Large intestine (tissue), 3 donors: ENCODE data around the gene TMEFF1. TPM values are rescaled to one million over a fixed set of nuclear protein-coding genes. Genes with fewer than 3 reads are reported as not detected.
"Not testable (repeated sequence)": the region's sequence is repeated elsewhere in the genome, so short reads cannot be mapped to it uniquely, and the experiment has no call there.

ENCODE experiments used
- DNase-seq, 2 donors: peaks; one replicate each; pipeline versions ENCODE4 v3.0.0 to v3.0.0-alpha.2; 2013
- H3K27ac ChIP-seq: one replicate; pipeline ENCODE4 v1.5.1; 2013; ENCODE audit warnings: low read length
- H3K27me3 ChIP-seq: 2 replicates; pipeline ENCODE4 v1.6.1; 2013; ENCODE audit warnings: low read length; ENCODE audit not compliant: control insufficient read depth, insufficient read depth
- H3K36me3 ChIP-seq: 2 replicates; pipeline ENCODE4 v1.6.1; 2013; ENCODE audit warnings: low read length; ENCODE audit not compliant: control insufficient read depth, insufficient read depth
- H3K4me1 ChIP-seq: one replicate; pipeline ENCODE4 v1.6.1; 2013; ENCODE audit warnings: low read length; ENCODE audit not compliant: control insufficient read depth, insufficient read depth
- H3K4me3 ChIP-seq: one replicate; pipeline ENCODE4 v1.5.1; 2013; ENCODE audit warnings: low read length
- H3K9me3 ChIP-seq: one replicate; pipeline ENCODE4 v1.6.1; 2013; ENCODE audit warnings: mild to moderate bottlenecking, low read depth, low read length, moderate library complexity; ENCODE audit not compliant: control insufficient read depth
- WGBS: methylation state at CpG from one replicate; pipeline ENCODE4 v1.1.5; 2013; ENCODE audit warnings: low lambda C conversion rate; ENCODE audit not compliant: insufficient coverage; 5-methylcytosine and 5-hydroxymethylcytosine counted together
- polyA plus RNA-seq: library from polyadenylated mRNA; unstranded; fragments of 120-200 nt; gene quantifications from one replicate; pipeline ENCODE4 v1.2.1, GENCODE V29; 2013

The TMEFF1 gene
- polyA plus RNA-seq, 1 donor: 2.4 TPM

DNA sequence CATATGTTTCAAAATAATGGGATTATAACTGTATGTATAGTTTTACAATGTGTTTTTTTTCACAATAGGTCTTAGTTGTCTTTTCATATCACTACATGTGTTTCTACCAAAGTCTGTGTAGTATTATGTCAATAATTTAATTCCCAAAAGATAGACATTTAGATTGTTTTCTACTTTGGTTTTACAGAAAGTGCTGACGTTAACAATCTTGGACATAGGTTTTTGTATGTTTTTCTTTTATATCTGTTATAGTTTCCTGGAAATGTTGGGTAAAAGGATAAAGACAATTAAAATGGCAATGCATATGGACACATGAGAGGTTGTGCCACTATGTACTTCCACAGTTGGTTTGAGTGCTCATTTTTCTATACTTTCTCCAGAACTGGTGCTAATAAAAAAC, 15.2 kb downstream of the TMEFF1 start:
- H3K4me1 ChIP-seq: no peaks in the 10 kb centered on the region
- WGBS: 100% methylated on average over 1 of the region's 1 CpG

DNA sequence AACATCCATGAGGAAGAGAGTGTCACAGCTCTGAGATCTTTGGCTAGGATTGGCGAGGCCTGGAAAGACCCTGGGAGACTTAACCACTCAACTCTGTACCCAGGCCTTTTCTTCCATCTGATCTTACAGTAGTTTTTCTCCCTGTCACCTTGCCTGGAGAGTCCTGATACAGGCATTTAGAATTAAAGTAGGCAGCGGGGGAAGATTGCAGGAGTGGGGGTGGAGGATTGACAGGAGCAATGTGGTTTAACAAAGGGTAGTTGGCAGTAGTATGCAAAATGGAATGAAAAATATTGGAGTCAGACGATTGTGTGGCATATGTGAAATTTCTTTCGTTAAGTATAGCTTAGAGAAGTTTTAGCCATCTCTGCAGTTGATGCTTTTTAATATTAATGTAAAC, 16.9 kb downstream of the TMEFF1 start:
- H3K27me3 ChIP-seq: no peaks in the 10 kb centered on the region
- no peak for DNase-seq
- no peak overlapping the region for H3K4me3 ChIP-seq
- H3K4me1 ChIP-seq: no peaks in the 10 kb centered on the region
- no peaks in the 10 kb centered on the region for H3K9me3 ChIP-seq
- no peak overlapping the region for H3K27ac ChIP-seq
- WGBS: 77% methylated on average over 3 of the region's 4 CpGs
- no peaks in the 10 kb centered on the region for H3K36me3 ChIP-seq

More for the DNA sequence above, 15.2 kb downstream of the TMEFF1 start:
- H3K9me3 ChIP-seq: no peaks in the 10 kb centered on the region
- no peaks in the 10 kb centered on the region for H3K27me3 ChIP-seq
- H3K36me3 ChIP-seq: no peaks in the 10 kb centered on the region
- no peak overlapping the region for H3K27ac ChIP-seq
- DNase-seq: no peak
- no peak overlapping the region for H3K4me3 ChIP-seq

DNA sequence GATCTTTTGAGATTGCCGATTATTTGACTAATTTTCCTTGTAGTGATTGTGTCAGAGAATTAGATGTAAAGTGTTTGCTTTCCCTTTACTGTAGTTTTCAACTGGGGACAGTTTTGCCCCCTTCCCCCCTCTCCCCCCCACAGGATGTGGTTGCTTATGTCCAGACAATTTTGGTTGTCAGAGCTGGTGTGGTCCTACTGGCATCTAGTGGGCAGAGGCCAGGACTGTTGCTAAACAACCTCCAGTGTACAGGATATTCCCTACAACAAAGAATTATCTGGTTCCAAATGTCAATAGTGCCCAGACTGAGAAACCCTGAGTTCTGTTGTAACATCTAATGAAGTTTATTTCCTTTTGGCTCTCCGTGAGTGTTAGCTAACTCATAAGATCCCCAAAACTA, 20.0 kb downstream of the TMEFF1 start:
- Histone ChIP-seq H3K27me3 (no peaks in the 10 kb centered on the region), H3K36me3 (no peaks in the 10 kb centered on the region), H3K4me3 (no peak overlapping the region), H3K27ac (no peak overlapping the region), H3K9me3 (no peaks in the 10 kb centered on the region), H3K4me1 (no peaks in the 10 kb centered on the region)
- no peak for DNase-seq
- WGBS: 100% methylated on average over 1 of the region's 2 CpGs

DNA sequence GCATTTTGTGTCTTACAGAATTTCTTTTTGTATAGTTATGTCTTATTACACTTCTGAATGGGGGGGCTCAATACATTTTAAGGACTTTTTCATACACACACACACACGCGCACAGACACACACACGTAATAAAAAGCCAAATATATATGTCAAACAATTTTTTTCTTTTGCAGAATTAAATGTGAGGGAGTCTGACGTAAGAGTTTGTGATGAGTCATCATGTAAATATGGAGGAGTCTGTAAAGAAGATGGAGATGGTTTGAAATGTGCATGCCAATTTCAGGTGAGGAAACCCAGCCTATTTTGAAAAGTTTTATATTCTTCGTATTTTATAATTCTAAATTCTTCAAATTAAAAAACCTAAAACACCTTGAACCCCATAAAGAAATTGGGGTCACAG, 25.6 kb downstream of the TMEFF1 start:
- no peak overlapping the region for H3K27ac ChIP-seq
- DNase-seq: no peak
- H3K4me1 ChIP-seq: no peaks in the 10 kb centered on the region
- H3K27me3 ChIP-seq: no peaks in the 10 kb centered on the region
- 76% methylated on average over 5 of the region's 5 CpGs for WGBS
- H3K9me3 ChIP-seq: no peaks in the 10 kb centered on the region
- H3K36me3 ChIP-seq: no peaks in the 10 kb centered on the region
- H3K4me3 ChIP-seq: no peak overlapping the region

DNA sequence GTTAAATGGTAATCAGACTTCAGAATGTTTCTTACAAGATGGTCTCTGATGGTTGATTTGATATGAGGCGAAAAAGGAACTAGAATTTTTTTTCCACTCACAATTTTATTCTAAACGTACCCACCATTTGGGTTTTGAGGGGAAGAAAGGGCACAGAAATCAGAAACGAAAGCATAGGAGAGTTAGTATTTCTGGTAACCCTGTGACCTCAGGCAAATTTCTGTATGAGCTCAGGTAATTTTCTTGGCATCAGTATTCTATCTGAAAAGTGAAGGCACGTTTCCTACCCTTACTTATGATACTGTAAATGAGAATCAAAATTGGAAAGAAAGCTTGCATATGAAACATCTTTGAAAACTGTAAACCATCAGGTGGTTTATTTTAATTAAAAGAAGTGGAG, 26.5 kb downstream of the TMEFF1 start:
- H3K4me1 ChIP-seq: no peaks in the 10 kb centered on the region
- DNase-seq: no peak
- H3K27ac ChIP-seq: no peak overlapping the region
- WGBS: 80% methylated on average over 1 of the region's 4 CpGs
- H3K9me3 ChIP-seq: no peaks in the 10 kb centered on the region
- H3K4me3 ChIP-seq: no peak overlapping the region
- no peaks in the 10 kb centered on the region for H3K27me3 ChIP-seq
- H3K36me3 ChIP-seq: no peaks in the 10 kb centered on the region

DNA sequence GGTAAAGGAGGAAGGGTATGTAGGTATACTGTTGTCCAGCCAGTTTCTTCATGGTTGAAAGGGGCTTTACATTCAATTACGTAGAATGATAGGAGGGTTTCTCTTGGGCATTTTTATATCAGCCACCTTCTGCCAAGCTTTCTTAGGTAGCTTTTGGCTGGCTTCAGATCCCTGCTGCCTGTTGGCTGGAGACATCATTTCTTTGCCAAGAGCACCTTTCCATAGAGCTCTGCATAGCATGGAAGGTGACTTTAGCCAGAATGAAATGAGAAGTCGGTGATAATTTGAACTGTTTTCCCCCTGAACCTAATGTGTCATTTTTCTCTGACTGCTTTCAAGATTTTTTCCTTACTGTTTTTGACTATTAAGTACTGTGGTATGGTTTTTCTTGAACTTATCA, 26.9 kb downstream of the TMEFF1 start:
- no peaks in the 10 kb centered on the region for H3K9me3 ChIP-seq
- no peaks in the 10 kb centered on the region for H3K36me3 ChIP-seq
- H3K4me3 ChIP-seq: no peak overlapping the region
- no peaks in the 10 kb centered on the region for H3K27me3 ChIP-seq
- H3K27ac ChIP-seq: no peak overlapping the region
- H3K4me1 ChIP-seq: no peaks in the 10 kb centered on the region
- WGBS: 80% methylated on average over 1 of the region's 2 CpGs
- no peak for DNase-seq

DNA sequence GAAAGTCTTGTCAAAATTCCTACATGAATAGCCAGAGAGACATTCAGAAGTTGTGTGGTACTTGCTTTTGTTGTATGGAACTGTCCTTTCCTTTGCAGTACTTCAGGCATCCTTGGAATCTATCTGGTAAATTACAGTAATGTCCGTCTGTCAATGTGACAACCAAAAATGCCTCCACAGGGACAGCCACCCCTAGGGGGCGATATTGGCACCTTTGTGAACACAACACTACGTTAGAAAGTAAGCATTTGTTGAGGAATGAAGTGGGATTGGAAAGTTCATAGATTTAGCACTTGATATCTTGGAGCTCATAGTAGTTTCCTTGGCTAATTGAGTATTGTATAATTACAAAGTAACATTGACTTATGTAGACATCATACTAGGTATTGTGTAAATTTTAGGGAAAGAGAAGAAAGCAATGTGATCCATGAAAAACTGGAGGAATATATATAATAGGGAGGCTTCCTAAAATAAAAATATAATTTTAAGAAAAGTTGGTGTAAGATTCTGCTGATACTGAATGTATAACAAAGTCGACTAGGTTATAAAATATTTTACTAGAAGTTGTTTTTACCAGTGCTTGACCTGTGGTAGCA, 32.7 kb downstream of the TMEFF1 start:
- DNase-seq: peak; percentile 11 to 14
- Histone ChIP-seq H3K4me3 (no peak overlapping the region), H3K27ac (no peak overlapping the region), H3K4me1 (no peaks in the 10 kb centered on the region), H3K9me3 (no peaks in the 10 kb centered on the region), H3K36me3 (no peaks in the 10 kb centered on the region), H3K27me3 (no peaks in the 10 kb centered on the region)
- WGBS: no CpG with 5 or more reads among the region's 4 CpGs

DNA sequence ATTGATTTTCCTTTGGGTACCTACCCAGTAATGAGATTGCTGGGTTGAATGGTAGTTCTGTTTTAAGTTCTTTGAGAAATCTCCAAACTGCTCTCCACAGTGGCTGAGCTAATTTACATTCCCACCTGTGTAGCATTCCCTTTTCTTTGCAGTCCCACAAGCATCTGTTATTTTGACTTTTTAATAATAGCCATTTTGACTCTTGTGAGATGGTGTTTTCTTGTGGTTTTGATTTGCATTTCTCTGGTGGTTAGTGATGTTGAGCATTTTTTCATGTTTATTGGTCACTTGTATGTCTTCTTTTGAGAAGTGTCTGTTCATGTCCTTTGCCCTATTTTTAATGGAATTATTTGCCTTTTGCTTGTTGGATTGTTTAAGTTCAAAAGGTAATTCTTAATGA, 34.4 kb downstream of the TMEFF1 start:
- H3K4me3 ChIP-seq, DNase-seq, H3K36me3 ChIP-seq: not testable (repeated sequence)

DNA sequence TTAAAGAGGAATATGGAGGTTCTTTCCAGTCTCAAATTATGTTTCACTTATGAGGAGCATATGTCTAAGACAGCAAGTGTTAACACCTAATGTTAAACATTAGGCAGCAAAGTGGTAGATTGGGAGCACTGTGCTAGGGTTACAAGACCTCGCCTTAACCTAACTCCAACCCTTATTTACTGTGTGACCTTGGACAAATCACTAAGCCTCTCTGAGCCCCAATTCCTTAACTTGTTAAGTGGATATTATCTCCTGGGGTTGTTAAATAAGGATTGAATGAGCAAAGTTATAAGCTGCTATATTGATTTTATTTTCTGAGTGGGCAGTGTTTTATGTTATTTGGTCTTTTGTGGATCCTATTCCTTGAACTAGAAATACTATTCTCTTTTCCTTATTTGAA, 38.3 kb downstream of the TMEFF1 start:
- Histone ChIP-seq H3K4me1 (no peaks in the 10 kb centered on the region), H3K36me3 (no peaks in the 10 kb centered on the region), H3K27ac (no peak overlapping the region), H3K4me3 (no peak overlapping the region), H3K27me3 (no peaks in the 10 kb centered on the region), H3K9me3 (no peaks in the 10 kb centered on the region)
- DNase-seq: no peak
- WGBS: no CpG with 5 or more reads among the region's 1 CpG

More for the DNA sequence above, 34.4 kb downstream of the TMEFF1 start:
- not testable (repeated sequence) for H3K27me3 ChIP-seq, H3K4me1 ChIP-seq, H3K9me3 ChIP-seq, H3K27ac ChIP-seq

DNA sequence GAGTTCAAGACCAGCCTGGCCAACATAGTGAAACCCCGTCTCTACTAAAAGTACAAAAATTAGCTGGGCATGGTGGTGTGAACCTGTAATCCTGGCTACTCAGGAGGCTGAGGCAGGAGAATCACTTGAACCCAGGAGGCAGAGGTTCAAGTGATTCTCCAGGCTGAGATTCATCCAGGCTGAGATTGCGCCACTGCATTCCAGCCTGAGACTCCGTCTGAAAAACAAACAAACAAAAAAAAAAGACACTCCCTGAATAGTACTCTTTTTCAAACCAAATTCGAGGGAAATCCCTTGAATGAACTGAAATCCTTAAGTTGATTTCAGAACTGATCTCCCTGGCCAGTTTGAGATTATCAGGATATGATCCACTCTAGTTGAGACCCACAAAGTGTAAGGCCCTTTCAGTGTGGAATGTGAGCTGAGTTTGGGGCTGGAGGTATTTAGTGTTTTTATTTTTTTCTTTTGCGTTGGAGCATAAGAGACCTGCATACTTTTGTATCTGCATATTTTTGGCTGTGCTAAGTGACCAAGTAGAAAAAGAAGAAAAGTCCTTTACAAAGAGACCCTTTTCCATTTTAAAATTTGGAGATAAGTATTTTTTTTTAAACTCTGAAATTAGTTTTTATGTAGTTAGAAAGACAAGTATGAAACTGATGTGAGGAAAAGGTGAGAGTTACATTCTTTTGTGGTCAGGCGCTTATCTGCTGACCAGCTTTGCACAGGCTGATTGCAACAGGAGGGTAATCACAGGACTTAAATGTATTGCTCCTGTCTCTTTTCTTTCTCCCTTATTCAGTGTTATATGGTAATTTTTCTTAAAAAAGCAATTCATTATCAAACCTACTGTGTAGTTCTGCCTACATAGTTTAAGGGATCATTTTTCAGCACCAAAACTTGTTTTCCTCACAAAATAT, 42.9 kb downstream of the TMEFF1 start:
- no peak overlapping the region for H3K4me3 ChIP-seq
- no peaks in the 10 kb centered on the region for H3K9me3 ChIP-seq
- peak; percentile 11 to 23 for DNase-seq
- no peaks in the 10 kb centered on the region for H3K27me3 ChIP-seq
- no peaks in the 10 kb centered on the region for H3K36me3 ChIP-seq
- H3K4me1 ChIP-seq: no peaks in the 10 kb centered on the region
- 79% methylated on average over 2 of the region's 6 CpGs for WGBS
- H3K27ac ChIP-seq: no peak overlapping the region

DNA sequence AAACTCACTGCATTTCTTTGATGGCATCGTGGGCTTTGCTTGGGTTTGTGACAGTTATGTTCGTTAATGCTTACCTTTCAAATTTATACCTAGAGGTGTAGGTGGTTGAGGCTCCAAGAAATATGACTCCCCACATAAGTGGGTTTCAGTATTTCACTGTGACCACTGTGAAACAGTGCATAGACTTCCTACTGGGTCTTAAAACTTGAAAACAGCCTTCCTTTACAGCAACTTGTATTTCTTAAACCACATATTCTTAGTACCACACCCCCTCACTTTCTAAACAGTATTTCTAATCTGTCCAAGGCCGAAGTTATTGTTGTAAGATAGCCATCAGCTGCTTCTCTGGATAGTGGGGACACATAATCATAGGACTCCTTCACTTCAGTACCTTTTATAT, 48.3 kb downstream of the TMEFF1 start:
- no peak for DNase-seq
- H3K4me1 ChIP-seq: no peaks in the 10 kb centered on the region
- no peak overlapping the region for H3K27ac ChIP-seq
- H3K36me3 ChIP-seq: no peaks in the 10 kb centered on the region
- no CpG with 5 or more reads among the region's 3 CpGs for WGBS
- H3K27me3 ChIP-seq: no peaks in the 10 kb centered on the region
- H3K9me3 ChIP-seq: no peaks in the 10 kb centered on the region
- H3K4me3 ChIP-seq: no peak overlapping the region
